K562 (cell line): ENCODE measurements around the gene ZNF689. TPM values are rescaled to one million over a fixed set of nuclear protein-coding genes. Genes with fewer than 3 reads are reported as not detected.
A peak's percentile ranks its signal among the peaks of the same experiment; 100 is the strongest.

Experiments used
- ARID3A ChIP-seq: IDR thresholded peaks from 2 replicates; pipeline ENCODE4 v1.6.1; 2012; ENCODE audit warnings: low read depth, low read length, improper control_type of control experiment, borderline replicate concordance
- ATF1 ChIP-seq, 2 experiments: fragments of 450-650 bp in 1 of 2; IDR thresholded peaks; 2 replicates each; pipeline ENCODE4 v1.6.1; 2016; ENCODE audit warnings: missing compliant biosample characterization in 1 of 2, missing genetic modification characterization in 1 of 2
- BDP1 ChIP-seq: IDR thresholded peaks from 3 replicates; pipeline ENCODE4 v1.6.1; 2011; ENCODE audit not compliant: insufficient read length, insufficient read depth
- CHD4 ChIP-seq: fragments of 200-600 bp; sonication (generic); IDR thresholded peaks from 3 replicates; pipeline ENCODE4 v1.6.1; 2012; ENCODE audit warnings: low read depth, mild to moderate bottlenecking, mixed read lengths, low read length, inconsistent platforms; ENCODE audit not compliant: insufficient read depth, insufficient replicate concordance, poor library complexity, severe bottlenecking
- CREB1 ChIP-seq, 2 experiments: sonication (generic) in 1 of 2; formaldehyde crosslinking in 1 of 2; IDR thresholded peaks; 2 replicates each; pipeline versions ENCODE4 v1.6.1 to v1.8.0; 2012 to 2022; ENCODE audit warnings: inconsistent platforms in 1 of 2, mild to moderate bottlenecking in 1 of 2, missing genetic modification reagents in 1 of 2, moderate library complexity in 1 of 2
- CXXC5 ChIP-seq: fragments of 250-450 bp; sonication (Bioruptor Pico); IDR thresholded peaks from 2 replicates; pipeline ENCODE4 v1.8.0; 2022; ENCODE audit warnings: inconsistent platforms, mild to moderate bottlenecking, moderate library complexity
- DIDO1 ChIP-seq: fragments of 450-650 bp; IDR thresholded peaks from 2 replicates; pipeline ENCODE4 v1.6.1; 2016; ENCODE audit warnings: low read depth, missing biosample characterization, missing genetic modification characterization
- E4F1 ChIP-seq: fragments of 250-450 bp; sonication (Bioruptor Pico); IDR thresholded peaks from 2 replicates; pipeline ENCODE4 v1.5.0; 2021; ENCODE audit warnings: mild to moderate bottlenecking, borderline replicate concordance
- EZH2 ChIP-seq: IDR thresholded peaks from 2 replicates; pipeline ENCODE4 v1.6.1; 2012; ENCODE audit warnings: low read depth, mild to moderate bottlenecking, inconsistent platforms, low read length, borderline replicate concordance
- HDGF ChIP-seq: fragments of 450-650 bp; IDR thresholded peaks from 2 replicates; pipeline ENCODE4 v1.6.1; 2016
- HLTF ChIP-seq: fragments of 450-650 bp; IDR thresholded peaks from 2 replicates; pipeline ENCODE4 v1.6.1; 2016
- IRF2 ChIP-seq: sonication (generic); formaldehyde crosslinking; IDR thresholded peaks from 2 replicates; pipeline ENCODE4 v1.8.1; 2022; ENCODE audit warnings: mild to moderate bottlenecking, missing genetic modification reagents
- MAFG ChIP-seq: fragments of 450-650 bp; conservative IDR thresholded peaks from 2 replicates; pipeline ENCODE4 v1.6.1; 2016; ENCODE audit warnings: missing genetic modification characterization, missing compliant biosample characterization
- MCM3 ChIP-seq: fragments of 450-650 bp; IDR thresholded peaks from 2 replicates; pipeline ENCODE4 v1.6.1; 2016
- MYC ChIP-seq, 2 experiments: fragments of 250-450 bp in 1 of 2; sonication (Bioruptor Pico) in 1 of 2; IDR thresholded peaks; 2 replicates each; pipeline versions ENCODE4 v1.5.1 to v1.6.1; 2012 to 2021; ENCODE audit warnings: low read depth in 2 of 2, borderline replicate concordance in 1 of 2, improper control_type of control experiment in 1 of 2, low read length in 1 of 2, mild to moderate bottlenecking in 1 of 2, moderate library complexity in 1 of 2
- SMARCC2 ChIP-seq: fragments of 450-650 bp; IDR thresholded peaks from 2 replicates; pipeline ENCODE4 v1.6.1; 2017; ENCODE audit warnings: antibody characterized with exemption, moderate library complexity, mild to moderate bottlenecking, low read depth
- U2AF2 ChIP-seq: fragments of 200-400 bp; formaldehyde crosslinking; optimal IDR thresholded peaks from 2 replicates; pipeline ENCODE3; 2017; ENCODE audit warnings: low read depth, mild to moderate bottlenecking, low read length
- ZFP1 ChIP-seq: fragments of 450-650 bp; formaldehyde crosslinking; IDR thresholded peaks from 2 replicates; pipeline ENCODE4 v1.4.0; 2020; ENCODE audit warnings: mild to moderate bottlenecking, mixed read lengths
- ZKSCAN8 ChIP-seq: fragments of 200-800 bp; sonication (Bioruptor generic); IDR thresholded peaks from 2 replicates; pipeline ENCODE4 v1.6.1; 2016; ENCODE audit warnings: missing genetic modification characterization, missing compliant biosample characterization
- ZNF174 ChIP-seq: fragments of 250-450 bp; sonication (Bioruptor Pico); IDR thresholded peaks from 2 replicates; pipeline ENCODE4 v1.4.0; 2020; ENCODE audit warnings: mild to moderate bottlenecking
- ZNF197 ChIP-seq: fragments of 200-800 bp; sonication (Bioruptor generic); IDR thresholded peaks from 2 replicates; pipeline ENCODE4 v1.6.1; 2016; ENCODE audit warnings: low read depth, missing genetic modification characterization, missing compliant biosample characterization
- ZNF224 ChIP-seq: sonication (generic); formaldehyde crosslinking; IDR thresholded peaks from 2 replicates; pipeline ENCODE4 v1.8.0; 2022; ENCODE audit warnings: mild to moderate bottlenecking, missing genetic modification reagents
- ZNF354B ChIP-seq: fragments of 250-450 bp; sonication (Bioruptor Pico); IDR thresholded peaks from 2 replicates; pipeline ENCODE4 v1.4.0; 2020
- polyA plus RNA-seq, 8 experiments: library from polyadenylated mRNA; depleted of rRNA in 4 of 8; stranded (reverse) in 5 of 8; unstranded in 3 of 8; fragments of >200 nt; fragmentation: Nextera tagmentation in 2 of 8; fragmentation: Illumina TruSeq in 1 of 8; extraction: Ambion mirVana in 2 of 8; extraction: Trizol in 1 of 8; gene quantifications; 2 replicates each; pipeline versions ENCODE4 v1.2.1 to v1.2.3, GENCODE V29; 2011 to 2014; ENCODE audit warnings: inconsistent platforms in 1 of 8, missing spikeins in 1 of 8
- total RNA-seq, 7 experiments: library from RNA; depleted of rRNA in 6 of 7; stranded (reverse); fragments of >200 nt in 6 of 7; fragmentation: Illumina TruSeq in 2 of 7; extraction: Trizol in 2 of 7; gene quantifications; 2 replicates each; pipeline versions ENCODE4 v1.2.1 to v1.2.3, GENCODE V29; 2011 to 2021; ENCODE audit warnings: low replicate concordance in 1 of 7
- TF ChIP-seq, protein P1 (sequence below): fragments of 250-450 bp; sonication (Bioruptor Pico); IDR thresholded peaks from 2 replicates; pipeline ENCODE4 v1.8.0; 2021; ENCODE audit warnings: borderline replicate concordance, mild to moderate bottlenecking, moderate library complexity; ENCODE audit not compliant: poor library complexity, severe bottlenecking

The ZNF689 gene
- total and polyA plus RNA-seq, 9 of the 15 experiments (the other 6 are each of a cell fraction or from before 2014, with no cell fraction given), result 5.4 to 15.4 (median 10.8) TPM

- no peak for TF ChIP-seq ATF1 (CRISPR knock-in tag; IDR thresholded peaks at IDR 0.05)
- peak; percentile 90 for TF ChIP-seq ATF1 (tag; IDR thresholded peaks at IDR 0.05)
- no peak for TF ChIP-seq HLTF
- no peak for TF ChIP-seq ARID3A
- peak; percentile 94 for TF ChIP-seq CXXC5 (CRISPR knock-in tag)
- TF ChIP-seq E4F1 (CRISPR knock-in tag), result no peak
- no peak for TF ChIP-seq IRF2 (CRISPR knock-in tag)
- TF ChIP-seq DIDO1 (tag), result peak; percentile 78
- peak; percentile 99 for TF ChIP-seq MYC (IDR thresholded peaks at IDR 0.05; ENCODE audit: low read depth, low read length)
- TF ChIP-seq MYC (CRISPR knock-in tag; IDR thresholded peaks at IDR 0.05; ENCODE audit: borderline replicate concordance, low read depth), result peak; percentile 66
- no peak for TF ChIP-seq MAFG (tag)
- TF ChIP-seq ZNF354B, result no peak
- no peak for TF ChIP-seq HDGF
- TF ChIP-seq U2AF2, result no peak
- no peak for TF ChIP-seq EZH2
- no peak for TF ChIP-seq SMARCC2
- peak; percentile 56 for TF ChIP-seq CREB1 (IDR thresholded peaks at IDR 0.05)
- peak; percentile 78; the same call in 1 of the 2 replicates for TF ChIP-seq CREB1 (CRISPR knock-in tag; IDR thresholded peaks at IDR 0.05)
- TF ChIP-seq ZKSCAN8, result 0 out of 2 replicates have a peak, but pooled peaks have one; percentile 39
- no peak for TF ChIP-seq MCM3
- peak; percentile 67; the same call in 1 of the 2 replicates for TF ChIP-seq ZNF197 (CRISPR knock-in tag)
- peak; percentile 89; the same call in 1 of the 2 replicates for TF ChIP-seq ZNF224 (CRISPR knock-in tag)
- TF ChIP-seq CHD4, result no peak
- TF ChIP-seq BDP1, result no peak
- no peak for TF ChIP-seq ZNF174
- TF ChIP-seq ZFP1 (CRISPR knock-in tag), result no peak
- TF ChIP-seq, protein P1, sequence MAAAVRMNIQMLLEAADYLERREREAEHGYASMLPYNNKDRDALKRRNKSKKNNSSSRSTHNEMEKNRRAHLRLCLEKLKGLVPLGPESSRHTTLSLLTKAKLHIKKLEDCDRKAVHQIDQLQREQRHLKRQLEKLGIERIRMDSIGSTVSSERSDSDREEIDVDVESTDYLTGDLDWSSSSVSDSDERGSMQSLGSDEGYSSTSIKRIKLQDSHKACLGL (CRISPR knock-in tag), result peak; percentile 71
Measured at GRCh38 chr16:30585400-30586191, 24.6 kb downstream of the ZNF689 start, which contains the start of gene ZNF785 (continued).
